Dermis blood vessel endothelial cell (primary cell): ENCODE results near the gene MAN2A2. TPM values are rescaled to one million over a fixed set of nuclear protein-coding genes. Genes with fewer than 3 reads are reported as not detected.
"Not testable (repeated sequence)": the region's sequence is repeated elsewhere in the genome, so short reads cannot be mapped to it uniquely, and the experiment has no call there.

Source experiments
- DNase-seq: peaks from one replicate; pipeline ENCODE4 v3.0.0; 2010
- total RNA-seq: library from RNA; depleted of rRNA; stranded (reverse); fragments of >200 nt; gene quantifications from 2 replicates; pipeline ENCODE4 v1.2.3, GENCODE V29; 2014

Gene MAN2A2
- total RNA-seq, 1 donor from 2014 or later: 23.1 TPM

DNA sequence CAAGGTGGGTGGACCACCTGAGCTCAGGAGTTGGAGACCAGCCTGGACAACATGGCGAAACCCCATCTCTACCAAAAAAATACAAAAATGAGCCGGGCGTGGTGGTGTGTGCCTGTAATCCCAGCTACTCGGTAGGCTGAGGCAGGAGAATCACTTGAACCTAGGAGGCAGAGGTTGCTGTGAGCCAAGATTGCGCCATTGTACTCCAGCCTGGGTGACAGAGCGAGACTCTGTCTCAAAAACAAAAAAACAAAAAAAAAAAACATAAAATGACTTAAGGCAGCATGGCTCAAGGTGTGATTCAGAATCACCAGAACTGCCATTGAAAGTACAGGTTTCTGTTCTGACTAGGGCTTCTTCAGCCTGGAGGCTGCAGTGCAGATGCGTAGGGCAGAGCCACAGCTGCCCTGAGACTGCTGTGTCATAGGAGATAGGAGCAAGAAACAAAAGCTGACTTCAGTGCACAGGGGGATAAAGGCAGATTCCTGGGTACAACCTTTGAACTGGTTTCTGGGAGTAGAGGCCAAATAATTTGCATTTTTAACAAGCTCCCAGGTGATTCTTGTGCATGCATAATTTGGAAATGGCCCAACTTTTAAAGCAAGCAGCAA lies 19.7 kb downstream of the MAN2A2 start:
- DNase-seq: not testable (repeated sequence)

DNA sequence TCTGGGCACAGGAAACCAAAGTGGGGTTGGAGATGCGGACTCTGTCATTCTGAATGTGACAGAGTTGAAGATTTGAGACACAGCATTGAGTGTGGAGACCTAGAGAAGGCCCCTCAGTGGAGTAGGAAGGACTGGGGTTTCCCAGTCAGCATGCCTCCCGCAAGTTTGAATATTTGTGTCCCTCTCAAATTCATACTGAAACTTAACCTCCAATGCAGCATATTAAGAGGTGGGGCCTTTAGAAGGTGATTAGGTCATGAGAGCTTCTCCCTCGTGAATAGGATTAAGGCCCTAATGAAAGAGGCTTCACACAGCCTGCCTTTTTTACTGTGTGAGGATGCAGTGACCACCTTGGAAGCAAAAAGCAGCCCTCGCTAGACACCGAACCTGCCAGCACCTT lies 21.3 kb downstream of the MAN2A2 start:
- no peak for DNase-seq

DNA sequence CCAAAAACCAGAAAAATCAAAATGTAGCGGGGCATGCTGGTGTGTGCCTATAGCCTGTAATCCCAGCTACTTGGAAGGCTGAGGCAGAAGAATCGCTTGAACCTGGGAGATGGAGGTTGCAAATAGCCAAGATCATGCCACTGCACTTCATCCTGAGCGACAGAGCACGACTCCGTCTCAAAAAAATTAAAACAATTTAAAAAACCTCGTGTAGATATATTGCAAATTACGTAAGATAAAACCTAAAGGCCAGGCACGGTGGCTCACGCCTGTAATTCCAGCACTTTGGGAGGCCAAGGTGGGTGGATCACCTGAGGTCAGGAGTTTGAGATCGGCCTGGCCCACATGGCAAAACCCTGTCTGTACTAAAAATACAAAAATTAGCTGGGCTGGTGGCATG lies 23.7 kb downstream of the MAN2A2 start:
- DNase-seq: not testable (repeated sequence)

DNA sequence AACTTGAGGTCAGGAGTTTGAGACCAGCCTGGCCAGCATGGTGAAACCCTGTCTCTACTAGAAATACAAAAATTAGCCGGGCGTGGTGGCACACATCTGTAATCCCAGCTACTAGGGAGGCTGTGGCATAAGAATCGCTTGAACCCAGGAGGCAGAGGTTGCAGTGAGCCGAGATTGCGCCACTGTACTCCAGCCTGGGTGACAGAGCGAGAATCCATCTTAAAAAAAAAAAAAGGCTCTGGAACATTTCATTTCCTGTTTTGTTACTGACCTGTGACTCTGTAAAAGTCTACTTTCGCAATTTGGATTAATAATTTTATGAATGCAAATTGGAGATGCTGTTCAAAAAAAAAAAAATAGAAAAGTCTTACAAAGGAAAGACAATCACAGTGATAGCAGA lies 25.0 kb downstream of the MAN2A2 start:
- DNase-seq: not testable (repeated sequence)

DNA sequence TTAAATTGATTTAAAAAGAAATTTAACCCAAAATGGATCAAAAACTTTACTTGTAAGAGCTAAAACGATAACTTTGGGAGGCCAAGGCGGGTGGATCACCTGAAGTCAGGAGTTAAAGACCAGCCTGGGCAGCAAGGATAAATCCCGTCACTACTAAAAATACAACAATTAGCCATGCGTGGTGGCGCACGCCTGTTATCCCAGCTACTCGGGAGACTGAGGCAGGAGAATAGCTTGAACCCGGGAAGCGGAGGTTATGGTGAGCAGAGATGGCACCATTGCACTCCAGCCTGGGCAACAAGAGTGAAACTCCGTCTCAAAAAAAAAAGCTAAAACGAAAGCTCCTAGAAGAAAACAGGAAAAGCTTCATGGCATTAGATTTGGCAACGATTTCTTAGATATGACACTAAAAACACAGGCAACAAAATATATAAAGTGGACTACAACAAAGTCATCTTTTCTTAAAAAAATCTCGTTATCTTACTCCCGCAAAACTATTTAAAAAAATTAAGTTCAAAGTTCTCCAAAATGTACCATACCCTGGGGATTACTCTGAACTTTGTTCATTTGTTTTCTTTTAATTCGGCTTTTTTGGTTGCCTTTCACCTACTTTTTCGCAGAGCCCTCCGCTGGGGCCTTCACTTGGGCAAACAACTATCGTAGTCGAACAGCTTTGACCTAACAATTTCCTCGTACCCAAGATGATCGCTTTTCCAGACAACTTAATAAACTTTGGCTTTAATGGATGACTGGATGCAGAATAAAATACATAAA lies 26.3 kb downstream of the MAN2A2 start:
- DNase-seq: peak; percentile 12

DNA sequence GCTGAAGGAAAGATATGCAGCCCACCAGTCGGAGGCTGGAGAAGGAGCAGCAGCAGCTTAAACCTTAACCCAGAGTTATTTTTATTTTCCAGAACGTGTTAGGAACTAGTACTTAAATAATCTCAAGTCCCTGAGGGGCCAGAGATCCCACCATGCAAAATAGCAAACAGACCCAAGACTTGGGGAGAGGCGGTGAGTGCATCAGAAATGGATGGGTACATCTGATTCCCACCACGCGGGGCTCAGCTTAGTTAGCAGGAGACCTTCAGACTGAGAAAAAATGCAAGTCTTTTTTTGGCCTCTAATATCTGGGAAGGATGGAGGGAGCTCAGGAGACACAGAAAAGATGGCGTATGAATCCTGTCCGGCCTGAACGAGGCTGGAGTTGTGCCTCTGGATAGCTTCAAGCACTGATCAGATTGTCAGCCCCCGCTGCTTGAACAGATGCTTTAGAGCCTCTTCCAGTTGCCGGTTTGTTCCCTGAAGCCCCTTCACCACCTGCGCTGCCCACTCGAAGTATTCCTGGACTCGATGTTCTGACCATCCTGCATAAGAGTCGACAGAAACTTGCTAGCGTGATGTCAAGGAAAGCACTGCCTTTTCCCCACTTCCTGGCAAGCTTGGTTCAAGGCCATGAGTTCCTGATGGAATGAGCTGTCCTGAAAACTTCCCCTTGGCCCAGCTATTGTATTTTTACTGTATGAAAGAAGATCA lies 27.9 kb downstream of the MAN2A2 start:
- peak; percentile 71 for DNase-seq

DNA sequence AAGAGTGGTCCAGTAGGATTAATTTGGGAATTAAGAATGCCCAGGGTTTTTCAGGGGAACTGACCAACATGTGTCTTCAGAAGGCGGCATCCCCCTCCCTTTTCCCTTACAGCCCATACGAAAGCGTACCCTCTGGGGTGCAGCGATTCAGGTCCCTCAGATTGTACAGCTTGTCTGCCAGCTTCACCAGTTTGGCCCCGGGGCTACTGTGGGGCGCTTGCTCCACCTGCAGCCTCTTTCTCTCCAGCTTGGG lies 28.4 kb downstream of the MAN2A2 start:
- DNase-seq: no peak

DNA sequence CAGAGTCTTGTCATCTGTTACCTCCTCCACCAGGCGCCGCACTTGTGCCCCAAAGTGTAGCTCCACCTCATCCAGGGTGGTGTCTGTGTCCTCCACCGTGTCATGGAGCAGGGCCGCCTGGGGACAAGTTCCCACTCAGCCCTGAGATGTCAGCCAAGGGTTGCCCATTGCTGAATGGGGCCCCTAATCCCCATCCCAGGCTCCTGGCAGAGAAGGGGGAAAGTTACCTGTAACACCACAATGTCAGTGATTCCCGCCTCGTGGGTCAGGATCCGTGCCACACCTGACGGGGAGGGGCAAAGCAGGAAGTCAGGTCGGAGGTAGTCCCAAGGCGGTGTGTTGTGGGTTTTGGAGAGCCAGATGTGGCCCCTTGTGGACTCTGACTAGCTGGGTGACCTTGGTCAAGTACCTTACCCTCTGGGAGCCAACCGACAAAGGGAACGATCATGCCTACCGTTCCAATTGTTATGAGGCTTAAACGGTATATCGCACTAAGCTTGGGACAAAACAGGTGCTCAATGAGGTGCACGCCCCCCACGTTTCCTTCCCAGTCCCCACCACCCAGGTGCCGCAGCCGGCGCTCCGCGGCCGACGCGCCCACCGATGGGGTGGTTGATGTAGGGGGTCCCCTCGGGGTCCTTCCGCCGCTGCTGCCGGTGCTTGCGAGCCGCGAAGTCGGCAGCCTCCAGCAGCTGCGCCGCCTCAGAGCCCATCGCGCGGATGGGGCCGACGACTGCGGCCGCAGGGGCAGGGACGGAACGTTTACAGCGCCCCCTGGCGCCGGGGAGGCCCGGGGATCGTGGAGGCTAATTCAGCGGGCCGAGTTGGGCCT lies 28.9 kb downstream of the MAN2A2 start, which contains the start of gene HDDC3:
TSS of gene HDDC3 (minus strand) at position 722 of the 832 bp plus-strand sequence. CDS start at position 713, 9 bp downstream.
- peak; percentile 89 for DNase-seq

DNA sequence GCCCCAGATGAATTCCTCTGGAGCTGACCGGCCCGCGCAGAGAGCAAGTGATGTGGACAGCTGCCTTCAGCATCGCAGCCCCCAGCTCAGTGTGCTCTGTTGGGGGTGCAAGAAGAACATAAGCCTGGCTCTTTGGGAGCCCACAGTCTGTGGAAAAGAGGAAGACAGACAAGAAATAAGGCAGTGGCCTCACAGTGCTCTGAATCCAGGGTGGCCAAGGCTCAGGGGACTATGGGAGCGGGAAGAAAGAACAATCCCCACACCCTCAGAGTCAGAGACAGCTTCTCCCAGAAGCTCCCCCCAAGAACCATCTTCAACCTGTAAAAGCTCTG lies 29.5 kb downstream of the MAN2A2 start:
- DNase-seq: no peak

DNA sequence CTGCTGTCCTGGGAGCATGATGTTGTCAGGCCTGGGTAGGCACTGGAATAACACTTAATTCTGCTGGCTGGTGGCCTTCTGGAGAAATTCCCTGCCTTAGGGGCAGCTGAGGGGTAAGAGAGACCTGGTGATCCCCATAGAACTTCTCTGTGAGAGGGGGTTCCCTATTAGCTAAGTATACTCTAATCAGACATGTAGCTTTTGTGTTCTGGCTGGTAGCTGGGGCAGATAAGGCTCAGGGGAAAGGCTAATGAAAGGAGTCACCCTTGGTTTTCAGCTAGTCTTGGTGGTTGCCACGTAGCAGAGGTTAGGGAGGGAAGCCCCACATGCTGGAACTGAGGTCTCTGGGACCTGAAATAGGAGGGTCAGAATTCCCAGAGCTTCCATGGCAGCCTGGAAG lies 30.2 kb downstream of the MAN2A2 start:
- no peak for DNase-seq

DNA sequence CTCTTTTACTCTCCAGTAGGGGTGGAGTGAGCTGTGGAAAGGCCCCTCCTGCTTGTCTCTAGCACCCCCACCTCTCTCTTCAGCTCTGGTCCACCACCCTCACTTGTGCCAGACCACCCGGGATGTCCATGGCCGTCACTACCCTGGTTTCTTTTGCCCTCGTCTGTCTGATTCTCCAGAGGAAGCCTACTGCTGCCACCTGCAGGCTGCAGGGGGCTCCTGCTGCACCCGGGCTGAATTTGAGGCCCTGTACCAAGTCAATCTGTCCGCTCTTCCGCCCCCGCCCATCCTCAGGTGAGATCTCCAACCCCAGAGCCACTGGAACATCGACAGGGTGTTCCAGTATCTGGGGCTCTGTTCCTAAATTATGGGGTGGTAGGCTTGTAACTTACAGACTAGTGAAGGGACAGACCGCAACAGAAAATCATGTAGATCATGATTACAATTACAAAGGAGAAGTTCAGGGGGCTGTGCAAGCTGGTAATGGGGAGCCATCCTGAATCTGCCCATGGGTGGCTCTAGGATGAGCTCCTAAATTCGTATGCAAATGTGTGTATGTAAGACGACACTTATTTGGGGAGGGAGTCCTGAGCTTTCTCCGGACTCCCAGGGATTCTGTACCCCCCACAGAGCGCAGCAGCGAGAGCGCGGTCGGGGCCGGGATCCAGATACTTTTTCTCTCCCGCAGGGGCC lies 31.3 kb downstream of the MAN2A2 start:
- peak; percentile 87 for DNase-seq

DNA sequence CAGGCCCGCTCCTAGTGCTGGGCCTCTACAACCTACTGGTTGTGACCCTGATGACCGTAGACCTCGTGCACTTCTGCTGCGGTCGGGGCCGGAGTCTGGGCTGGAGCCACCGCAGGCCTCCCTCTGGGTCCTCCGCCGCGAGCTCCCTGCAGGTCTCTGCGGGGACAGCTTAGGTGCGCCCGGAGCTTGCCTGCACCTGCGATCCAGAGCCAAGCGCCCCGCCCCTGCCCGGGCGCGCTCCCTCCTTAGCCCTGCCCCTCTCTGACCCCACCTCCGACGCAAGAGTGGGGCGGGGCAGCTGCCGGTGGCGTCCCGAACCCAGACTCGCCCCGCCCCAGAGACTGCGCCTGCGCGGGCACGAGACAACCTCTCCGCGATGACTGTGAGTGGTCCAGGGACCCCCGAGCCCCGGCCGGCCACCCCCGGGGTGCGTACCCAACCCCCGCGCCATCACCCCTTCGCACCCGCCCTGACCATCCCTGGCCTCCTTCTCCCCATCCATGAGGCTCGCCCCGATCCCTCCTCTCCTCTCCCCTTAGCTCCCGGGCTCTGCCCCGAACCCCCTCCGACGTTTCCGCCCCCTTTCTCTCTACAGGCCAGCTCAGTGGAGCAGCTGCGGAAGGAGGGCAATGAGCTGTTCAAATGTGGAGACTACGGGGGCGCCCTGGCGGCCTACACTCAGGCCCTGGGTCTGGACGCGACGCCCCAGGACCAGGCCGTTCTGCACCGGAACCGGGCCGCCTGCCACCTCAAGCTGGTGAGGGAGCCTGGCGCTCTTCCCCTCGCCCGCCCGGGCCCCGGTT lies 32.0 kb downstream of the MAN2A2 start, which contains the start of gene UNC45A:
TSS of gene UNC45A (plus strand) at position 337 of the 803 bp plus-strand sequence. CDS start at position 377, 40 bp downstream.
- peak; percentile 87 for DNase-seq

DNA sequence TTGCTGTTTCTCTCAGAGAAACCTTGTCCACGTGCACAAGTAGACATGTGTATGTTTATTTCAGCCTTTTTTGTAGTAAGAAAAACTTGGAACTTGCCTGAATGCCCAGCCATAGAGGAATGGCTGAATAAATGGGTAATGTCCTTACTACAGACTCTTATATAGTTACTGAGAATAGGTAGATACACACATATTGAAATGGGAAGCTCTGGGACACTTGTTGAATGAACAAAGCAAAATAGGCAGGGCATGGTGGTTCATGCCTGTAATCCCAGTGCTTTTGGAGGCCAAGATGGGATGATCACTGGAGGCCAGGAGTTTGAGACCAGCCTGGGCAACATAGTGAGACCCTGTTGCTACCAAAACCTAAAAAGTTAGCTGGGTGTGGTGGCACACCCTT lies 33.7 kb downstream of the MAN2A2 start:
- DNase-seq: no peak

DNA sequence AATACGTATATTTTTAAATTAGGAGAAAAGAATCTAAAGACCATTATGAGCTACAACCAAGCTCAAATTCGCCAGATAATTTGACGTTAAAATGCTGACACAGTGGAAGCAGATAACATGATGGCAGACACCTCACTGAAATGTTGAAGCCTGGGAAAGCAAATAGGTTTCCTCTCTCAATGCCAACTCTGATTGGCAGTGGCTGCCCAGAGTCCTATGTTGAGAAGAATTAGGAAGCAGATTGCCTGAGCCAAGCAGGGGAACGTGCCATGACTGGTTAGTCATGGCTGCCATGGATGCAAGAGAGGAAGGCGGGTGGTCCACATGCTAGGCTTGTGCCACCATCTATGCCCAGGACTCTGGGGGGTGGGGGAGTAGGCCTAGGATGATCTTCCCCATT lies 35.2 kb downstream of the MAN2A2 start:
- DNase-seq: no peak

DNA sequence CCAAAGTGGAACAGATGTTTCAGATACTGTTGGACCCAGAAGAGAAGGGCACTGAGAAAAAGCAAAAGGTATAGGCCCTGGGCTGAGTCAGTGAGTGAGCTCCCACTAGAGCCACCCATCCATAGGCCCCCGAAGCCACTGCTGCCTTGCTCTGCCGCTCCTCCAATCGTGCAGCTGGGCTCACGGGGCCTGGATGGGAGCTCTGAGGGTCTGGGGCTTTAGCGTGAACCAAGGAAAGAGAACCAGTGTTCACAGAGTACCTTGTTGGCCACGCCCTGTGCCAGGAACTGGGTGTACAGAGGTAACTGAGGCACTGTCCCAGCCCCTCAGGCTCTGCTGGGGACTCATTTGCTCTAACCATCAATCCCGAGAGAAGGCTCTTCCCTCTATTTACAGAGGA lies 36.7 kb downstream of the MAN2A2 start:
- DNase-seq: no peak

DNA sequence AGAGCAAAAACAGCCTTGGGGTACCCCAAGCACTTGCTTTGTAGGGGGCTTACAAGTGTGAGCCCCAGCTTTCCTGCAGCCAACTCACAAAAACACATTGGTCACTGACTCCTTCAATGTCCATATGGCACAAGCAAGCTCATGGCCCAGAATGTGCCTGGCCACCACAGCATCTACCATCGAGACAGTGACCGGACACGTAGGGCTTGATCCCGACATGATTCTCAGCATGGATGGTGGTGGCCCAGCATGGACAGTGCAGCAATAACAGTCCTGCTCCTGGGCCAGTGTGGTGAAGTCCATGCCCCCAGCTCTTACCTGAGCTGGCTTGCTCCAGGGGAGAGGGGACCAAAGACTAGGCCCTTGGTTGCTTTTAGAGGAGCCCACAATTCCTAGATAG lies 37.9 kb downstream of the MAN2A2 start:
- no peak for DNase-seq

DNA sequence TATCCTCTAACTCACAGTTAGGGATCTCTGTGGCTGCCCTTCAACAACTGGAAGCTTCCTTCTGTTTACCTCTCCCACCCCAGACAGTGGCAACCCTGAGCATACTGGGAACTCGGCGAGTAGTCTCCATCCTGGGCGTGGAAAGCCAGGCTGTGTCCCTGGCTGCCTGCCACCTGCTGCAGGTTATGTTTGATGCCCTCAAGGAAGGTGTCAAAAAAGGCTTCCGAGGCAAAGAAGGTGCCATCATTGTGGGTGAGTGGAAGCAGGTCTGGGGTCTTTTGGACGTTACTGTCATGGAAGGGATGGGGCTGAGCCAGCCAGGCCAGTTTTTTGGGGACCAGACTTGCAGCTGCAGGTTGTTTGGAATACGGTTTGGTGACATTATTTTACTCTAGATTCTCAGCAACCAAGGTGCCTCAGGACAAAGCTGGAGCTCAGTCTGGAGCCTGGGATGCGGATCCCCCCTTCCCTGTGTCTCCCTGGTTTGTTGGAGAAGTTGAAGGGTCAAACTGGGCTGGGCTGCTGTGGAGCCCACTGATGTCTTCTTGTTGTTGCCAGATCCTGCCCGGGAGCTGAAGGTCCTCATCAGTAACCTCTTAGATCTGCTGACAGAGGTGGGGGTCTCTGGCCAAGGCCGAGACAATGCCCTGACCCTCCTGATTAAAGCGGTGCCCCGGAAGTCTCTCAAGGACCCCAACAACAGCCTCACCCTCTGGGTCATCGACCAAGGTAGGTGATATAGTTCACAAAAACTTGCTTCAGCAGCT lies 39.4 kb downstream of the MAN2A2 start:
- no peak for DNase-seq

DNA sequence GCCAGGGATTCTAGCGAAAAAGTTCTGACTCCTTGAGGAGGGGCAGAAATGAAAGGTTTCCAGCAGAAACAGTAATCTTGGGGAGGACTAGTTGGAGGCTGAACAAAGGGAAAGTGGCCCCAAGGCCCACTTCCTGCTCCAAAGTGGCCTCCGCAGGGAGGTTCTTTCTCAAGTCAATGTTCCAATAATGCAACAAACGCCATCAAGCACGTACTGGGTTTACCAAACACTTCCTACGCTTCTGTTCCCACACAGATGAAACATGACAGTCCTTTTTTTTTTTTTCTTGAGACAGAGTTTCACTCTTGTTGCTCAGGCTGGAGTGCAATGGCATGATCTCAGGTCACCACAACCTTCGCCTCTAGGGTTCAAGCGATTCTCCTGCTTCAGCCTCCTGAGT lies 42.0 kb downstream of the MAN2A2 start:
- DNase-seq: no peak

DNA sequence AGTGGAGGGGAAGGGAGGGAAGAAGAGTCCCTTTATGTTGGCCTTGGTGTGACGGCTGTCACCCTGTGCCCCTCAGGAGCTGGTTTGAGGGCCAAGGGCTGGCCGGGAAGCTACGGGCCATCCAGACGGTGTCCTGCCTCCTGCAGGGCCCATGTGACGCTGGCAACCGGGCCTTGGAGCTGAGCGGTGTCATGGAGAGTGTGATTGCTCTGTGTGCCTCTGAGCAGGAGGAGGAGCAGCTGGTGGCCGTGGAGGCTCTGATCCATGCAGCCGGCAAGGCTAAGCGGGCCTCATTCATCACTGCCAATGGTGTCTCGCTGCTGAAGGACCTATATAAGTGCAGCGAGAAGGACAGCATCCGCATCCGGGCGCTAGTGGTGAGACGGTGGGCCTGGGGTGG lies 43.4 kb downstream of the MAN2A2 start:
- no peak for DNase-seq

DNA sequence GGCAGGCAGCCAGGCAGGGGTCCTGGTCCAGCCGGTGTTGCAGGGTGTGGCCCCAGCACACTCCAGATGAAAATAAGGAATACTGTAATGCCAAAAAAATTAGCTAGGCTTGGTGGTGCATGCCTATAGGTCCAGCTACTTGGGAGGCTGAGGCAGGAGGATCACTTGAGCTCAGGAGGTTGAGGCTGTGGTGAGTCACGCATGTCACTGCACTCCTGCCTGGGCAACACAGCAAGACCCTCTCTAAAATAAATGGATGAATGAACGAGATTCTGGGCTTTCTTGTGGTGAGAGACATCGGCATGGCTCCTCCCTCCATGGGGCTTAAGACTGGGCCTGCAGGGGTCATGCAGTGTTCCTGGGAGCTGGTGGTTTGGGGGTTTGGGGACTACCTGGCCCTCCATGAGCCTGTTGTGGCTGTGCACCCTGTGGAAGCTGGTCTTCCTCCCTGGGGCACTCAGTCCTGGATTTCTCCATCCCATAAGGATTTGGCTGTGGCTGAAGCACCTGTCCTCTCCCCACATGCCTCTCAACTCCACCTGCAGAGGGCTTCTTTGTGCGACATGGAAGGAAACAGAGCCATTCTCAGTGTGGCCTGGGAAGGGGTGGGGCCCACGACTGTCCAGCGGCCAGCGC lies 44.0 kb downstream of the MAN2A2 start:
- DNase-seq: no peak
